ENCODE measurements around the gene GRAMD1B.

GRCh38 chr11:123461164-123461563 lies 31.1 kb downstream of the GRAMD1B start:
- TF ChIP-seq CTCF (IDR thresholded peaks at IDR 0.05) = no peak
- no peak for TF ChIP-seq EP300 (IDR thresholded peaks at IDR 0.05)
- TF ChIP-seq BHLHE40 (IDR thresholded peaks at IDR 0.05; ENCODE audit: low read depth, low read length) = no peak
- no peak for TF ChIP-seq POLR2AphosphoS2 (conservative IDR thresholded peaks at IDR 0.05; ENCODE audit: low read length)
- no peak for TF ChIP-seq REST (IDR thresholded peaks at IDR 0.05)
